A549 (cell line): ENCODE data around the gene ADD2. TPM values are rescaled to one million over a fixed set of nuclear protein-coding genes. Genes with fewer than 3 reads are reported as not detected.

Experiments
- ATAC-seq, 2 experiments: fragments of 200-7000 bp in 1 of 2; fragments of >200 bp in 1 of 2; cut with Nextera tagmentation in 1 of 2; cut with Tn5 transposase in 1 of 2; 3 replicates each; pipeline versions ENCODE4 v1.8.0 to v1.9.1; 2018 to 2020; ENCODE audit warnings: mild to moderate bottlenecking in 1 of 2, moderate library complexity in 1 of 2
- CTCF ChIA-PET: fragments of 300-600 bp; sonication (Branson Sonifier 250); formaldehyde crosslinking; extraction: SDS; loops from one replicate; lab custom pipeline; 2021; ENCODE audit warnings: antibody characterized with exemption, inconsistent platforms; lab: Yijun Ruan, JAX
- POLR2A ChIA-PET: fragments of 350-600 bp; formaldehyde crosslinking; extraction: SDS; loops from one replicate; lab custom pipeline; 2021; ENCODE audit warnings: antibody characterized with exemption, inconsistent platforms; lab: Yijun Ruan, JAX
- DNase-seq, 2 experiments: peaks; one replicate each; pipeline versions ENCODE4 v3.0.0 to v3.0.0-alpha.2; 2011 to 2016; ENCODE audit warnings: low read depth in 1 of 2, low spot score in 1 of 2
- FAIRE-seq: peaks from 2 replicates; lab custom pipeline; 2011; peaks lifted over from hg19 to GRCh38; lab: Jason Lieb, UNC
- H3K27ac ChIP-seq, 2 experiments: fragments of >200 bp; sonication (Bioruptor Twin); formaldehyde crosslinking; 3 replicates each; pipeline ENCODE4 v1.5.1; 2016 to 2017
- H3K4me1 ChIP-seq: fragments of >200 bp; sonication (Bioruptor Twin); formaldehyde crosslinking; 3 replicates; pipeline ENCODE4 v1.6.1; 2016
- H3K4me2 ChIP-seq: fragments of >200 bp; sonication (Bioruptor Twin); formaldehyde crosslinking; 3 replicates; pipeline ENCODE4 v1.6.1; 2016
- H3K4me3 ChIP-seq: fragments of >200 bp; sonication (Bioruptor Twin); formaldehyde crosslinking; 3 replicates; pipeline ENCODE4 v1.5.1; 2016
- H3K9me3 ChIP-seq: fragments of >200 bp; sonication (Bioruptor Twin); formaldehyde crosslinking; 3 replicates; pipeline ENCODE4 v1.6.1; 2016
- BCL3 ChIP-seq: fragments of >200 bp; sonication (Bioruptor Twin); formaldehyde crosslinking; IDR thresholded peaks from 3 replicates; pipeline ENCODE4 v1.6.1; 2016
- CEBPB ChIP-seq, 2 experiments: fragments of >200 bp in 1 of 2; sonication (Bioruptor Twin) in 1 of 2; formaldehyde crosslinking in 1 of 2; IDR thresholded peaks; 2 replicates each; pipeline ENCODE4 v1.6.1; 2012 to 2016
- CHD2 ChIP-seq: fragments of 150-350 bp; IDR thresholded peaks from 2 replicates; pipeline ENCODE4 v1.6.1; 2014; ENCODE audit warnings: low read length; ENCODE audit not compliant: partially characterized antibody
- CHD4 ChIP-seq: fragments of 200-600 bp; sonication (generic); IDR thresholded peaks from 2 replicates; pipeline ENCODE4 v1.6.1; 2016; ENCODE audit warnings: antibody characterized with exemption, mild to moderate bottlenecking, borderline replicate concordance
- CTCF ChIP-seq: fragments of >200 bp; sonication (Bioruptor Twin); formaldehyde crosslinking; IDR thresholded peaks from 3 replicates; pipeline ENCODE4 v1.5.1; 2016
- ELK1 ChIP-seq: fragments of 150-350 bp; IDR thresholded peaks from 2 replicates; pipeline ENCODE4 v1.6.1; 2014; ENCODE audit warnings: low read depth, mild to moderate bottlenecking, low read length
- FOSL2 ChIP-seq, 2 experiments: fragments of 450-650 bp in 1 of 2; fragments of >200 bp in 1 of 2; sonication (Bioruptor Twin) in 1 of 2; formaldehyde crosslinking; IDR thresholded peaks; 2 replicates each; pipeline versions ENCODE4 v1.5.0 to v1.6.1; 2016 to 2020; ENCODE audit warnings: mild to moderate bottlenecking in 1 of 2, moderate library complexity in 1 of 2
- FOXS1 ChIP-seq: fragments of 250-450 bp; sonication (Bioruptor Pico); IDR thresholded peaks from 2 replicates; pipeline ENCODE4 v1.5.0; 2020; ENCODE audit warnings: mild to moderate bottlenecking, moderate library complexity
- HDAC2 ChIP-seq: fragments of 200-600 bp; sonication (generic); IDR thresholded peaks from 2 replicates; pipeline ENCODE4 v1.6.1; 2016
- HES2 ChIP-seq: fragments of >200 bp; sonication (Bioruptor Twin); formaldehyde crosslinking; IDR thresholded peaks from 2 replicates; pipeline ENCODE4 v1.6.1; 2016
- HMGXB4 ChIP-seq: fragments of 250-450 bp; sonication (Bioruptor Pico); IDR thresholded peaks from 2 replicates; pipeline ENCODE4 v1.5.0; 2021; ENCODE audit warnings: mild to moderate bottlenecking, moderate library complexity, borderline replicate concordance
- HOXB5 ChIP-seq: fragments of 250-450 bp; sonication (Bioruptor Pico); IDR thresholded peaks from 2 replicates; pipeline ENCODE4 v1.5.0; 2020; ENCODE audit warnings: mild to moderate bottlenecking, moderate library complexity
- JUN ChIP-seq, 2 experiments: fragments of >200 bp; sonication (Bioruptor Twin); formaldehyde crosslinking; IDR thresholded peaks; 2 replicates in 1 of 2; 3 replicates in 1 of 2; pipeline ENCODE4 v1.6.1; 2016 to 2017
- JUNB ChIP-seq: fragments of >200 bp; sonication (Bioruptor Twin); formaldehyde crosslinking; IDR thresholded peaks from 2 replicates; pipeline ENCODE4 v1.6.1; 2016
- MAFK ChIP-seq: fragments of 450-650 bp; IDR thresholded peaks from 2 replicates; pipeline ENCODE4 v1.6.1; 2014; ENCODE audit not compliant: partially characterized antibody
- MAX ChIP-seq: IDR thresholded peaks from 2 replicates; pipeline ENCODE4 v1.6.1; 2012
- MYC ChIP-seq: IDR thresholded peaks from 2 replicates; pipeline ENCODE4 v1.6.1; 2012; ENCODE audit warnings: mild to moderate bottlenecking, inconsistent platforms, low read length, improper control_type of control experiment, borderline replicate concordance
- NPAS2 ChIP-seq: fragments of 250-450 bp; sonication (Bioruptor Pico); IDR thresholded peaks from 2 replicates; pipeline ENCODE4 v1.8.0; 2022; ENCODE audit warnings: mild to moderate bottlenecking, moderate library complexity, borderline replicate concordance
- PHF8 ChIP-seq: fragments of 200-600 bp; sonication (generic); IDR thresholded peaks from 2 replicates; pipeline ENCODE4 v1.6.1; 2016; ENCODE audit warnings: low read depth, mild to moderate bottlenecking, antibody characterized with exemption, moderate library complexity, borderline replicate concordance
- POLR2AphosphoS2 ChIP-seq: conservative IDR thresholded peaks from 2 replicates; pipeline ENCODE4 v1.6.1; 2012; ENCODE audit warnings: low read length, improper control_type of control experiment, inconsistent platforms
- TFCP2L1 ChIP-seq: fragments of 250-450 bp; sonication (Bioruptor Pico); IDR thresholded peaks from 2 replicates; pipeline ENCODE4 v1.5.0; 2021; ENCODE audit warnings: mild to moderate bottlenecking
- USF2 ChIP-seq: fragments of 450-650 bp; IDR thresholded peaks from 2 replicates; pipeline ENCODE4 v1.6.1; 2014; ENCODE audit warnings: antibody characterized with exemption
- ZC3H11A ChIP-seq: fragments of 450-650 bp; IDR thresholded peaks from 2 replicates; pipeline ENCODE4 v1.6.1; 2014; ENCODE audit warnings: antibody characterized with exemption, mild to moderate bottlenecking
- ZSCAN20 ChIP-seq: fragments of 250-450 bp; sonication (Bioruptor Pico); IDR thresholded peaks from 2 replicates; pipeline ENCODE4 v1.8.0; 2022; ENCODE audit warnings: mild to moderate bottlenecking, moderate library complexity
- WGBS: methylation state at CpG from one replicate; pipeline ENCODE4 v1.1.6; 2017; ENCODE audit errors: missing lambda C conversion rate; 5-methylcytosine and 5-hydroxymethylcytosine counted together
- polyA plus RNA-seq, 4 experiments: library from polyadenylated mRNA; depleted of rRNA in 3 of 4; stranded (reverse); fragments of >200 nt; fragmentation: RNase III in 1 of 4; extraction: RNeasy Plus Mini Kit Qiagen cat#74134 plus additional on column Dnase treatment in 1 of 4; gene quantifications; 2 replicates in 3 of 4; 3 replicates in 1 of 4; pipeline ENCODE4 v1.2.3, GENCODE V29; 2011 to 2017

ADD2 gene
- polyA plus RNA-seq, 2 of the 4 experiments (the other 2 are of a cell fraction): 18.0 to 25.5 TPM

- no peak for TF ChIP-seq ELK1
- no peak for TF ChIP-seq BCL3
- TF ChIP-seq CEBPB (IDR thresholded peaks at IDR 0.05): no peak
- no peak for TF ChIP-seq MAFK
- TF ChIP-seq ZC3H11A: no peak
- no peak for TF ChIP-seq JUN (IDR thresholded peaks at IDR 0.05)
- no peak for TF ChIP-seq FOXS1 (CRISPR knock-in tag)
- no peak for TF ChIP-seq MYC
- TF ChIP-seq CTCF: no peak
- TF ChIP-seq PHF8: no peak
- no peak for TF ChIP-seq MAX
- TF ChIP-seq NPAS2 (CRISPR knock-in tag): no peak
- TF ChIP-seq JUNB: no peak
- TF ChIP-seq CHD4: no peak
- TF ChIP-seq HOXB5 (CRISPR knock-in tag): no peak
- no peak for TF ChIP-seq CHD2
- TF ChIP-seq HDAC2: no peak
- TF ChIP-seq, all 56 proteins: peak for 0
- 85% methylated on average over 5 of the region's 5 CpGs for WGBS
- no peak for FAIRE-seq
Measured at GRCh38 chr2:70746094-70746974, 21.7 kb downstream of the ADD2 start.

GRCh38 chr2:70745276-70745825, 22.6 kb downstream of the ADD2 start:
- POLR2A ChIA-PET: interaction anchor here (0.6 kb wide), 1 partner anchor 10 kb away, joined by 5 read pairs; no protein-coding TSS in a partner anchor
- TF ChIP-seq FOSL2 (IDR thresholded peaks at IDR 0.05): no peak
- TF ChIP-seq FOSL2 (CRISPR knock-in tag; IDR thresholded peaks at IDR 0.05): no peak
- no peak for TF ChIP-seq USF2
- no peak for TF ChIP-seq HES2
- no peak for TF ChIP-seq ZSCAN20 (CRISPR knock-in tag)
- TF ChIP-seq POLR2AphosphoS2: no peak
- TF ChIP-seq CHD2: no peak
- TF ChIP-seq HOXB5 (CRISPR knock-in tag): no peak
- no peak for TF ChIP-seq HMGXB4 (CRISPR knock-in tag)
- no peak for TF ChIP-seq TFCP2L1
- no peak for TF ChIP-seq MYC
- no peak for TF ChIP-seq CEBPB (IDR thresholded peaks at IDR 0.05)
- no peak for TF ChIP-seq HDAC2

More at GRCh38 chr2:70746094-70746974, 21.7 kb downstream of the ADD2 start:
- ATAC-seq (no peak), DNase-seq (no peak)
- no peaks in the 10 kb centered on the region for H3K4me1 ChIP-seq
- no peaks in the 10 kb centered on the region for H3K9me3 ChIP-seq
- no peak overlapping the region for H3K27ac ChIP-seq
- no peak overlapping the region for H3K4me2 ChIP-seq
- ChIA-PET POLR2A (no interaction called here), CTCF (interaction anchor here (0.6 to 0.8 kb wide), 4 partner anchors 10 to 201 kb away, joined by 3 to 4 read pairs (median 3); partner anchors contain the start of gene FIGLA)
- no peak overlapping the region for H3K4me3 ChIP-seq

More at GRCh38 chr2:70745276-70745825, 22.6 kb downstream of the ADD2 start:
- no peaks in the 10 kb centered on the region for H3K4me1 ChIP-seq
- no peaks in the 10 kb centered on the region for H3K9me3 ChIP-seq
- DNase-seq (no peak), ATAC-seq (no peak), FAIRE-seq (no peak)
- H3K27ac ChIP-seq: no peak overlapping the region
- CTCF ChIA-PET: interaction anchor here (0.8 kb wide), 1 partner anchor 202 kb away, joined by 3 read pairs; no protein-coding TSS in a partner anchor
- no peak overlapping the region for H3K4me2 ChIP-seq
- H3K4me3 ChIP-seq: no peak overlapping the region
- WGBS: 91% methylated on average over 3 of the region's 3 CpGs
